ENCODE results near the gene SLC49A4. TPM values are rescaled to one million over a fixed set of nuclear protein-coding genes. Genes with fewer than 3 reads are reported as not detected.

SLC49A4 gene
- total RNA-seq, 1 experiment from 2014 or later: 41.6 TPM

GRCh38 chr3:122927726-122928125 lies 132.9 kb downstream of the SLC49A4 start:
- Mint-ChIP-seq H3K27ac (ENCODE audit: unreplicated experiment) (no peak overlapping the region), H3K27me3 (ENCODE audit: insufficient read depth, unreplicated experiment) (no peaks in the 10 kb centered on the region), H3K4me3 (ENCODE audit: unreplicated experiment) (no peak overlapping the region), H3K4me1 (ENCODE audit: low read depth, unreplicated experiment) (no peaks in the 10 kb centered on the region), H3K36me3 (ENCODE audit: insufficient read depth, unreplicated experiment) (no peaks in the 10 kb centered on the region), H3K9me3 (ENCODE audit: unreplicated experiment) (no peaks in the 10 kb centered on the region)
- Histone ChIP-seq H3K4me3 (ENCODE audit: low read depth, low read length) (no peak overlapping the region), H3K27me3 (replicated peaks; ENCODE audit: control insufficient read depth, insufficient read depth, low read length) (no peaks in the 10 kb centered on the region), H3K4me1 (peaks cover 12% of the 10 kb centered on the region), H3K36me3 (ENCODE audit: control insufficient read depth, insufficient read depth, low read length) (no peaks in the 10 kb centered on the region), H3K9me3 (no peaks in the 10 kb centered on the region)
- ChIA-PET CTCF (no interaction called here), POLR2A (no interaction called here)
- TF ChIP-seq, protein P1, sequence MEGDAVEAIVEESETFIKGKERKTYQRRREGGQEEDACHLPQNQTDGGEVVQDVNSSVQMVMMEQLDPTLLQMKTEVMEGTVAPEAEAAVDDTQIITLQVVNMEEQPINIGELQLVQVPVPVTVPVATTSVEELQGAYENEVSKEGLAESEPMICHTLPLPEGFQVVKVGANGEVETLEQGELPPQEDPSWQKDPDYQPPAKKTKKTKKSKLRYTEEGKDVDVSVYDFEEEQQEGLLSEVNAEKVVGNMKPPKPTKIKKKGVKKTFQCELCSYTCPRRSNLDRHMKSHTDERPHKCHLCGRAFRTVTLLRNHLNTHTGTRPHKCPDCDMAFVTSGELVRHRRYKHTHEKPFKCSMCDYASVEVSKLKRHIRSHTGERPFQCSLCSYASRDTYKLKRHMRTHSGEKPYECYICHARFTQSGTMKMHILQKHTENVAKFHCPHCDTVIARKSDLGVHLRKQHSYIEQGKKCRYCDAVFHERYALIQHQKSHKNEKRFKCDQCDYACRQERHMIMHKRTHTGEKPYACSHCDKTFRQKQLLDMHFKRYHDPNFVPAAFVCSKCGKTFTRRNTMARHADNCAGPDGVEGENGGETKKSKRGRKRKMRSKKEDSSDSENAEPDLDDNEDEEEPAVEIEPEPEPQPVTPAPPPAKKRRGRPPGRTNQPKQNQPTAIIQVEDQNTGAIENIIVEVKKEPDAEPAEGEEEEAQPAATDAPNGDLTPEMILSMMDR (IDR thresholded peaks at IDR 0.05; ENCODE audit: insufficient read depth in 1 of 2, low read depth in 1 of 2, low read length in 1 of 2, severe bottlenecking in 1 of 2, unreplicated experiment in 1 of 2): no peak
- intact Hi-C loops (cut with micrococcal nuclease; ENCODE audit: unreplicated experiment): no loop called here
- no peak for DNase-seq
- no TSS peak for BruUV-seq (replicated peaks)

DNA sequence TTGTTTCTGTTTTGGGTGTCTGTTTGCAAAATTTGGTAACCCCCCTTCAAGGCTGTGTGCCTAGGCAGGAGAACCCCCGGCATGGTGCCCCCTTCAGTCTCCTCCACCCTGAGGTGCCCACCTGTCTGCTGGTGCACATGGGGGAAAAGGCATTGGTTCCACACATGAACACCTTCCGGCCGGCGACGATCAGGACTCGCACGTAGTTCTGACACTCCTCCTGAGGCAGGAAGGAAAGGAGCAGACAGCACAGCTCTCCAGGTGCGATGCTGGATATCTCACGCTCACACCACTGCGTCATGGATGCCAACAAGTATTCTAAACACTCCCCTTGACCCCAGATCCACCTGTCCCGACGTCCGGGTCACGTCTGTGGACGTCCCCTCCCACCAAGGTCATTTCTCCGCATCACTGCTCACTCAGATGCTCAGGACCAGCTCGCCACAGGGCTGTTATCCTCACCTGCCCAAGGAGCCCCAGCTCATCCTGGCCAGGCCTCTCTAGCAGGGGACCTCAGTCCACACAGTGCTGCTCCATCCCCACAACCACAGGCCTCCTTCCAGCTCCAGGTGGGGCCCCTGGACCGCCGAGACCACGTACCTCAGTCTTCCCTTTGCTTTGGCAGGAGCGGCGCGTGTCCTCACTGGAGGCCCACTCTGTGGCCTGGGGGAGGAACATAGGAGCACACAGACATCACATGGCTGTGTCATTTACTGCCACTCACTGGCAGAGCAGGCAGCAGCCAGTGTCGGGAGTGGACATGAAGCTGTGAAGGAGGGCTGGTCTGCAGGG lies 133.7 kb downstream of the SLC49A4 start:
- H3K9me3 Mint-ChIP-seq (ENCODE audit: unreplicated experiment): no peaks in the 10 kb centered on the region
- BruUV-seq (replicated peaks): no TSS peak
- H3K4me1 Mint-ChIP-seq (ENCODE audit: low read depth, unreplicated experiment): no peaks in the 10 kb centered on the region
- no peak overlapping the region for H3K27ac Mint-ChIP-seq (ENCODE audit: unreplicated experiment)
- intact Hi-C loops (cut with micrococcal nuclease; ENCODE audit: unreplicated experiment): no loop called here
- Histone ChIP-seq H3K4me1 (peaks cover 13% of the 10 kb centered on the region), H3K27me3 (replicated peaks; ENCODE audit: control insufficient read depth, insufficient read depth, low read length) (no peaks in the 10 kb centered on the region), H3K4me3 (ENCODE audit: low read depth, low read length) (no peak overlapping the region), H3K9me3 (no peaks in the 10 kb centered on the region; the same call in 1 of the 2 replicates), H3K36me3 (ENCODE audit: control insufficient read depth, insufficient read depth, low read length) (no peaks in the 10 kb centered on the region)
- no peak overlapping the region for H3K4me3 Mint-ChIP-seq (ENCODE audit: unreplicated experiment)
- H3K27me3 Mint-ChIP-seq (ENCODE audit: insufficient read depth, unreplicated experiment): no peaks in the 10 kb centered on the region
- DNase-seq: no peak
- TF ChIP-seq, protein P1 (IDR thresholded peaks at IDR 0.05; ENCODE audit: insufficient read depth in 1 of 2, low read depth in 1 of 2, low read length in 1 of 2, severe bottlenecking in 1 of 2, unreplicated experiment in 1 of 2): no peak
- H3K36me3 Mint-ChIP-seq (ENCODE audit: insufficient read depth, unreplicated experiment): no peaks in the 10 kb centered on the region
- POLR2A ChIA-PET: no interaction called here
- CTCF ChIA-PET: no interaction called here

DNA sequence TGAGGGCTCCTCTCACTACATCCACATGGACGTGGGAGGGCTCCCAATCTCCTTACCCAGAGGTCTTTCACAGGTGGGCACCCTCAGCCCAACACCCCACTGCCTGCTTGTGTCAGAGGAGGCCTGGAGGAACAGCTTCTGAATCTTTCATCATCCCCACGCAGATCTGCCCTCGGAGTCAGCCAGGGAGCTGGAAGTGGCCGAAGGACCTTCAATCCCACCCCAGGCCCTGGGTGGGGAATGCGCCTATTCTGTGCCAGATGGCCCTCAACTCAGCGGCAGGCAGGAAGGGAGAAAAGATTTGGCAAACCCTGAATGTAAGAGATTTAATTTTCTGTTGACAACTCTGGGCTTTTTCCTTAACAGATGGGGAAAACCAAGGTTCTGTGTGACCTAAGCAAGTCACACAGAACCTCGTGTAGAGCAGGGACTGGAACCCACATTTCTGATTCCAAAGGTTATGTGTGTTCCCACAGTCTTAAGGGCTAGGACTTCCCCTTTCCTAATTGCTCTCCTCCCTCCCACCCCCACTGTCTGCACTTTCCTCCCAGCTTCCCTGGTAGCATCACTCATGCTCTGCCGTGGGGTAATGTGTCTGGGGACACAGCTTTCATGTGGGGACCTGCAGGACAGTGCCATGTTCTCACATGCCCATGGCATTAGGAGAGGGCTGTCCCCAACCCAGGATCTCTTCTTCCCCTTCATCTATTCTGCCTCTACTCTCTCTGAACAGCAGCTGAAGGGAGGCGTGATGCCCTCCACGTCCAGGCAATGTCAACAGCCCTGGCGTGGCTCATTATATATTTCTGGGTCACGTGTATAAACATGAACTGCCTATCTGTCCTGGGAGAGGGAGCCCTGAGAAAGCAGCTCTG lies 134.6 kb downstream of the SLC49A4 start:
- no peaks in the 10 kb centered on the region for H3K27me3 ChIP-seq (replicated peaks; ENCODE audit: control insufficient read depth, insufficient read depth, low read length)
- H3K4me1 Mint-ChIP-seq (ENCODE audit: low read depth, unreplicated experiment): no peaks in the 10 kb centered on the region
- TF ChIP-seq, protein P1 (IDR thresholded peaks at IDR 0.05; ENCODE audit: insufficient read depth in 1 of 2, low read depth in 1 of 2, low read length in 1 of 2, severe bottlenecking in 1 of 2, unreplicated experiment in 1 of 2): no peak
- ChIA-PET POLR2A (no interaction called here), CTCF (no interaction called here)
- no TSS peak for BruUV-seq (replicated peaks)
- peaks cover 13% of the 10 kb centered on the region for H3K4me1 ChIP-seq
- no peak for DNase-seq
- H3K36me3 Mint-ChIP-seq (ENCODE audit: insufficient read depth, unreplicated experiment): no peaks in the 10 kb centered on the region
- H3K36me3 ChIP-seq (ENCODE audit: control insufficient read depth, insufficient read depth, low read length): no peaks in the 10 kb centered on the region
- intact Hi-C loops (cut with micrococcal nuclease; ENCODE audit: unreplicated experiment): no loop called here
- no peak overlapping the region for H3K4me3 Mint-ChIP-seq (ENCODE audit: unreplicated experiment)
- no peaks in the 10 kb centered on the region; the same call in 1 of the 2 replicates for H3K9me3 ChIP-seq
- H3K4me3 ChIP-seq (ENCODE audit: low read depth, low read length): no peak overlapping the region
- H3K9me3 Mint-ChIP-seq (ENCODE audit: unreplicated experiment): no peaks in the 10 kb centered on the region
- H3K27me3 Mint-ChIP-seq (ENCODE audit: insufficient read depth, unreplicated experiment): no peaks in the 10 kb centered on the region
- H3K27ac Mint-ChIP-seq (ENCODE audit: unreplicated experiment): no peak overlapping the region
